Measurements from ENCODE around the gene ZNF778. TPM values are rescaled to one million over a fixed set of nuclear protein-coding genes. Genes with fewer than 3 reads are reported as not detected.

ZNF778 gene
- total and polyA plus RNA-seq, 10 of the 15 experiments (the other 5 are each of a cell fraction or from before 2014, with no cell fraction given) = 0.20 to 9.7 (median 4.1) TPM

GRCh38 chr16:89191901-89192185 lies 25.7 kb upstream of the ZNF778 start:
- in situ Hi-C loops (cut with MboI) = no loop called here
- intact Hi-C loops (cut with micrococcal nuclease; ENCODE audit: unreplicated experiment) = loop anchor here (2.0 kb wide), 1 partner anchor 19 kb away; no protein-coding TSS in a partner anchor
- CTCF ChIA-PET = no interaction called here

More at GRCh38 chr16:89191901-89192185, 25.7 kb upstream of the ZNF778 start:
- WGBS (ENCODE audit: insufficient coverage, insufficient replicate concordance, low lambda C conversion rate, missing lambda C conversion rate) = 7% methylated on average over 6 of the region's 19 CpGs
- peak overlapping the region; percentile 84; the same call in 1 of the 2 replicates for H3K4me2 ChIP-seq (ENCODE audit: control insufficient read depth, insufficient read depth)
- H3K79me2 ChIP-seq (ENCODE audit: control insufficient read depth, insufficient read depth, low read length) = no peaks in the 10 kb centered on the region
- no peak for DNase-seq (ENCODE audit: low read depth, low spot score)
- no peak; the same call in 2 of the 3 replicates for ATAC-seq
- H3K9me3 ChIP-seq (replicated peaks; ENCODE audit: control insufficient read depth, insufficient read depth, low read length) = no peaks in the 10 kb centered on the region
- H3K27me3 ChIP-seq (replicated peaks in 1 of 2; ENCODE audit: control insufficient read depth in 2 of 2, insufficient read depth in 2 of 2, low read length in 1 of 2) = no peaks in the 10 kb centered on the region
- TF ChIP-seq ZBED1 (IDR thresholded peaks at IDR 0.05; ENCODE audit: borderline replicate concordance) (no peak), ATF3 (IDR thresholded peaks at IDR 0.05; ENCODE audit: borderline replicate concordance, extremely low read depth, low read depth, low read length) (no peak), CBX5 (IDR thresholded peaks at IDR 0.05; ENCODE audit: low read depth) (no peak), SIX5 (IDR thresholded peaks at IDR 0.05; ENCODE audit: low read depth, low read length, severe bottlenecking) (no peak), STAT3 (IDR thresholded peaks at IDR 0.05; ENCODE audit: low read depth, low read length) (no peak), FOXM1 (IDR thresholded peaks at IDR 0.05; ENCODE audit: low read depth, low read length) (no peak), RB1 (IDR thresholded peaks at IDR 0.05; ENCODE audit: borderline replicate concordance) (no peak)
- TF ChIP-seq, protein P1, sequence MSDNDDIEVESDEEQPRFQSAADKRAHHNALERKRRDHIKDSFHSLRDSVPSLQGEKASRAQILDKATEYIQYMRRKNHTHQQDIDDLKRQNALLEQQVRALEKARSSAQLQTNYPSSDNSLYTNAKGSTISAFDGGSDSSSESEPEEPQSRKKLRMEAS (IDR thresholded peaks at IDR 0.05; ENCODE audit: low read depth, low read length) = no peak
- peak overlapping the region; percentile 83; the same call in 1 of the 2 replicates for H2AFZ ChIP-seq (ENCODE audit: control insufficient read depth, low read depth, low read length)
- H3K4me1 ChIP-seq (ENCODE audit: control insufficient read depth, insufficient read depth, low read length) = no peaks in the 10 kb centered on the region
- ChIA-PET RAD21 (ENCODE audit: unreplicated experiment) (no interaction called here), POLR2A (no interaction called here), SMC1A (ENCODE audit: uncharacterized antibody, unreplicated experiment) (no interaction called here)
- FAIRE-seq = no peak
- no peak overlapping the region for H3K9ac ChIP-seq (ENCODE audit: control insufficient read depth, insufficient read depth, low read length)
- no peak overlapping the region for H3K27ac ChIP-seq (ENCODE audit: control insufficient read depth, insufficient read depth)
- BruUV-seq (replicated peaks) = no TSS peak
- peak overlapping the region; percentile 44; the same call in 1 of the 2 replicates for H3K4me3 ChIP-seq
- no peaks in the 10 kb centered on the region for H4K20me1 ChIP-seq (ENCODE audit: control insufficient read depth, insufficient read depth)
- no peaks in the 10 kb centered on the region for H3K36me3 ChIP-seq (ENCODE audit: control insufficient read depth in 2 of 2, insufficient read depth in 2 of 2, low read length in 1 of 2)

Data from GM12878 (cell line).